ENCODE measurements around the gene TOP2A. TPM values are rescaled to one million over a fixed set of nuclear protein-coding genes. Genes with fewer than 3 reads are reported as not detected.

Gene TOP2A
- total RNA-seq, 1 donor = 14.5 TPM

GRCh38 chr17:40425741-40426140 is 8.0 kb upstream of the TOP2A start:
- no peak for TF ChIP-seq CTCF (IDR thresholded peaks at IDR 0.05; ENCODE audit: extremely low read depth, low read depth, low read length)
- no peaks in the 10 kb centered on the region for H3K79me2 ChIP-seq (ENCODE audit: insufficient read depth, low read length)
- no peaks in the 10 kb centered on the region for H4K20me1 ChIP-seq (ENCODE audit: insufficient read depth, low read length)
- no peaks in the 10 kb centered on the region for H3K9me3 ChIP-seq (ENCODE audit: low read depth, low read length)
- no peak for DNase-seq (ENCODE audit: insufficient read length, low spot score, missing footprints)
- no peaks in the 10 kb centered on the region for H3K36me3 ChIP-seq (ENCODE audit: insufficient read depth, low read length)
- H3K4me1 ChIP-seq (ENCODE audit: insufficient read depth, low read length) = no peaks in the 10 kb centered on the region
- no peak overlapping the region for H3K4me3 ChIP-seq (ENCODE audit: insufficient read depth, low read length)
- H2AFZ ChIP-seq (ENCODE audit: low read length) = peak overlapping the region; percentile 35
- H3K27ac ChIP-seq (ENCODE audit: low read depth, low read length) = no peak overlapping the region
- no peak overlapping the region for H3K4me2 ChIP-seq (ENCODE audit: insufficient read depth, low read length)
- no peaks in the 10 kb centered on the region for H3K27me3 ChIP-seq (ENCODE audit: insufficient read depth, low read length)

- Histone ChIP-seq H3K27me3 (ENCODE audit: insufficient read depth, low read length) (no peaks in the 10 kb centered on the region), H3K4me1 (ENCODE audit: insufficient read depth, low read length) (no peaks in the 10 kb centered on the region), H2AFZ (ENCODE audit: low read length) (peak overlapping the region; percentile 45), H4K20me1 (ENCODE audit: insufficient read depth, low read length) (no peaks in the 10 kb centered on the region), H3K4me3 (ENCODE audit: insufficient read depth, low read length) (no peak overlapping the region), H3K4me2 (ENCODE audit: insufficient read depth, low read length) (no peak overlapping the region), H3K9me3 (ENCODE audit: low read depth, low read length) (no peaks in the 10 kb centered on the region), H3K79me2 (ENCODE audit: insufficient read depth, low read length) (no peaks in the 10 kb centered on the region), H3K27ac (ENCODE audit: low read depth, low read length) (no peak overlapping the region), H3K36me3 (ENCODE audit: insufficient read depth, low read length) (no peaks in the 10 kb centered on the region)
- no peak for TF ChIP-seq CTCF (IDR thresholded peaks at IDR 0.05; ENCODE audit: extremely low read depth, low read depth, low read length)
- DNase-seq (ENCODE audit: insufficient read length, low spot score, missing footprints) = peak; percentile 72
Observed at GRCh38 chr17:40422990-40423633, 5.4 kb upstream of the TOP2A start.

- no peak for TF ChIP-seq CTCF (IDR thresholded peaks at IDR 0.05; ENCODE audit: extremely low read depth, low read depth, low read length)
- DNase-seq (ENCODE audit: insufficient read length, low spot score, missing footprints) = no peak
- H3K27me3 ChIP-seq (ENCODE audit: insufficient read depth, low read length) = no peaks in the 10 kb centered on the region
Observed at GRCh38 chr17:40419559-40420331, 2.0 kb upstream of the TOP2A start.

GRCh38 chr17:40418428-40418706 is 671 bp upstream of the TOP2A start:
- Histone ChIP-seq H3K79me2 (ENCODE audit: insufficient read depth, low read length) (peaks cover 35% of the 10 kb centered on the region), H3K4me2 (ENCODE audit: insufficient read depth, low read length) (peak overlapping the region; percentile 100), H3K27ac (ENCODE audit: low read depth, low read length) (peak overlapping the region; percentile 83), H3K9me3 (ENCODE audit: low read depth, low read length) (no peaks in the 10 kb centered on the region), H2AFZ (ENCODE audit: low read length) (peak overlapping the region; percentile 99), H3K27me3 (ENCODE audit: insufficient read depth, low read length) (no peaks in the 10 kb centered on the region), H3K36me3 (ENCODE audit: insufficient read depth, low read length) (peaks cover 6% of the 10 kb centered on the region), H3K4me3 (ENCODE audit: insufficient read depth, low read length) (peak overlapping the region; percentile 98), H3K4me1 (ENCODE audit: insufficient read depth, low read length) (peaks cover 26% of the 10 kb centered on the region), H4K20me1 (ENCODE audit: insufficient read depth, low read length) (no peaks in the 10 kb centered on the region)
- DNase-seq (ENCODE audit: insufficient read length, low spot score, missing footprints) = no peak
- TF ChIP-seq CTCF (IDR thresholded peaks at IDR 0.05; ENCODE audit: extremely low read depth, low read depth, low read length) = no peak

More at GRCh38 chr17:40419559-40420331, 2.0 kb upstream of the TOP2A start:
- Histone ChIP-seq H3K27ac (ENCODE audit: low read depth, low read length) (no peak overlapping the region), H3K9me3 (ENCODE audit: low read depth, low read length) (no peaks in the 10 kb centered on the region), H3K4me1 (ENCODE audit: insufficient read depth, low read length) (peaks cover 23% of the 10 kb centered on the region), H3K4me3 (ENCODE audit: insufficient read depth, low read length) (no peak overlapping the region), H3K36me3 (ENCODE audit: insufficient read depth, low read length) (peaks cover 6% of the 10 kb centered on the region), H2AFZ (ENCODE audit: low read length) (peak overlapping the region; percentile 67), H3K79me2 (ENCODE audit: insufficient read depth, low read length) (peaks cover 27% of the 10 kb centered on the region), H3K4me2 (ENCODE audit: insufficient read depth, low read length) (no peak overlapping the region), H4K20me1 (ENCODE audit: insufficient read depth, low read length) (no peaks in the 10 kb centered on the region)

All from osteoblast (primary cell).